GM12878 (cell line): Measurements from ENCODE around the gene CDH5.

Source experiments
- EP300 ChIP-seq, 2 experiments: fragments of 150-350 bp in 1 of 2; IDR thresholded peaks; 2 replicates each; pipeline ENCODE4 v1.6.1; 2011 to 2012; ENCODE audit warnings: low read depth in 2 of 2, low read length in 2 of 2, borderline replicate concordance in 1 of 2, improper control_type of control experiment in 1 of 2, inconsistent platforms in 1 of 2; ENCODE audit not compliant: control insufficient read depth in 1 of 2
- FOS ChIP-seq: IDR thresholded peaks from 3 replicates; pipeline ENCODE4 v1.6.1; 2011; ENCODE audit warnings: borderline replicate concordance; ENCODE audit not compliant: insufficient read length; ENCODE audit errors: extremely low read depth
- POLR2A ChIP-seq: IDR thresholded peaks from 2 replicates; pipeline ENCODE4 v1.6.1; 2011; ENCODE audit warnings: low read depth, mild to moderate bottlenecking, low read length
- RAD21 ChIP-seq: IDR thresholded peaks from 2 replicates; pipeline ENCODE4 v1.6.1; 2011; ENCODE audit warnings: mild to moderate bottlenecking, low read depth, low read length, moderate library complexity; ENCODE audit not compliant: insufficient read depth
- SIN3A ChIP-seq: IDR thresholded peaks from 2 replicates; pipeline ENCODE4 v1.6.1; 2012; ENCODE audit warnings: low read depth, low read length, improper control_type of control experiment
- SPI1 ChIP-seq: IDR thresholded peaks from 2 replicates; pipeline ENCODE4 v1.6.1; 2011; ENCODE audit warnings: low read depth, mild to moderate bottlenecking, low read length, moderate library complexity, borderline replicate concordance; ENCODE audit not compliant: insufficient read depth
- TBL1XR1 ChIP-seq: IDR thresholded peaks from 2 replicates; pipeline ENCODE4 v1.6.1; 2012; ENCODE audit warnings: low read depth, low read length, improper control_type of control experiment
- TCF12 ChIP-seq: IDR thresholded peaks from 2 replicates; pipeline ENCODE4 v1.6.1; 2011; ENCODE audit warnings: low read depth, mild to moderate bottlenecking, low read length
- TCF7 ChIP-seq: IDR thresholded peaks from 2 replicates; pipeline ENCODE4 v1.6.1; 2014; ENCODE audit warnings: antibody characterized with exemption, borderline replicate concordance
- ZNF274 ChIP-seq: IDR thresholded peaks from one replicate; pipeline ENCODE4 v1.8.0; 2011; ENCODE audit not compliant: insufficient read length, insufficient read depth
- TF ChIP-seq, protein P1 (sequence below): fragments of 450-650 bp; IDR thresholded peaks from 2 replicates; pipeline ENCODE4 v1.6.1; 2016; ENCODE audit warnings: mild to moderate bottlenecking
- TF ChIP-seq, protein P2 (sequence below), 3 experiments: IDR thresholded peaks in 2 of 3; conservative IDR thresholded peaks in 1 of 3; 2 replicates each; pipeline ENCODE4 v1.5.1; 2011; ENCODE audit warnings: low read depth in 3 of 3, low read length in 3 of 3, mild to moderate bottlenecking in 3 of 3, control low read depth in 2 of 3, moderate library complexity in 2 of 3, inconsistent platforms in 1 of 3, mixed read lengths in 1 of 3; ENCODE audit not compliant: control insufficient read depth in 2 of 3, insufficient read depth in 1 of 3; ENCODE audit errors: extremely low read depth in 1 of 3
- TF ChIP-seq, protein P3 (sequence below): IDR thresholded peaks from 2 replicates; pipeline ENCODE4 v1.6.1; 2012; ENCODE audit warnings: mild to moderate bottlenecking, low read depth, low read length
- TF ChIP-seq, protein P4 (sequence below): fragments of 450-650 bp; IDR thresholded peaks from 2 replicates; pipeline ENCODE4 v1.6.1; 2014; ENCODE audit warnings: mild to moderate bottlenecking

DNA sequence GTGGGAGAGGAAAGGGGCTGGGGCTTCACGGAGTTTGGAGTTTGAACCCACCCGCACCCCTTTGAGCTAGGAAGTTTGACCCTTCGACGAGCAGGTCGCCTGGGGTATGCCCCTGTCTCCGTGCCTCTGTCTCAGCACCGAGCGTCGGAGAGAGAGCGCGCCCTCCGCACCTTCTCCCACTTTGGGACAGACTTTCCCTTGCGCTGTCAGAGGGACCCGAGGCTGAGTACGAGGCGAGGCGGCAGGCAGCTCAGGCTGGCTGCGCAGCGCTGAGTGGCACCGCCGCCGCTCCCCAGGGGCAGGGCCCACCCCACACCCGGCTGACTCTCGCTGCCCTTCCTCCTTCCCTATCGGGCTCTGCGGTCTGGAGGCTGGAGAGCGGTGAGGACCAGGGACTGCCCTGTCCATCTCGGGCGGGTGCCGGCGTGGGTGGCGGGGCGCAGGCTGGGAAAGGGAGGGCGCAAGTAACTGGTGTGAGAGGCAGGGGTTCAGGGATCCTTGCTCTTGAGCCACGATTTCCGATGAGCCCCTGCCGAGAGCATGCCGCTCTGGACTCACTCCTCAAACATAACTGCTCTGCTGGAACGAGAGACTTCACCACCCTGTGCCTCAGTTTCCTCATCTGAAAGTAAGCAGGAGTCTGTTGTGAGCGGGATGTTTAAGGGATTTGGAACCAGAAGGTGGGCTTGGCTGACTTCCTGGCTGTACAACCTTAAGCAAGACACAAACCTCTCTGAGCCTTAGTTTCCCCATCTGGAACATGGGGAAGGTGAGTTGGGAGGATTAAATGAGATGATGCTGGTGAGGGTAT lies 61.6 kb downstream of the CDH5 start:
- TF ChIP-seq, protein P1, sequence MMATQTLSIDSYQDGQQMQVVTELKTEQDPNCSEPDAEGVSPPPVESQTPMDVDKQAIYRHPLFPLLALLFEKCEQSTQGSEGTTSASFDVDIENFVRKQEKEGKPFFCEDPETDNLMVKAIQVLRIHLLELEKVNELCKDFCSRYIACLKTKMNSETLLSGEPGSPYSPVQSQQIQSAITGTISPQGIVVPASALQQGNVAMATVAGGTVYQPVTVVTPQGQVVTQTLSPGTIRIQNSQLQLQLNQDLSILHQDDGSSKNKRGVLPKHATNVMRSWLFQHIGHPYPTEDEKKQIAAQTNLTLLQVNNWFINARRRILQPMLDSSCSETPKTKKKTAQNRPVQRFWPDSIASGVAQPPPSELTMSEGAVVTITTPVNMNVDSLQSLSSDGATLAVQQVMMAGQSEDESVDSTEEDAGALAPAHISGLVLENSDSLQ, result no peak
- no peak for TF ChIP-seq POLR2A
- no peak for TF ChIP-seq ZNF274
- TF ChIP-seq FOS, result no peak
- no peak for TF ChIP-seq SPI1
- TF ChIP-seq, protein P2, sequence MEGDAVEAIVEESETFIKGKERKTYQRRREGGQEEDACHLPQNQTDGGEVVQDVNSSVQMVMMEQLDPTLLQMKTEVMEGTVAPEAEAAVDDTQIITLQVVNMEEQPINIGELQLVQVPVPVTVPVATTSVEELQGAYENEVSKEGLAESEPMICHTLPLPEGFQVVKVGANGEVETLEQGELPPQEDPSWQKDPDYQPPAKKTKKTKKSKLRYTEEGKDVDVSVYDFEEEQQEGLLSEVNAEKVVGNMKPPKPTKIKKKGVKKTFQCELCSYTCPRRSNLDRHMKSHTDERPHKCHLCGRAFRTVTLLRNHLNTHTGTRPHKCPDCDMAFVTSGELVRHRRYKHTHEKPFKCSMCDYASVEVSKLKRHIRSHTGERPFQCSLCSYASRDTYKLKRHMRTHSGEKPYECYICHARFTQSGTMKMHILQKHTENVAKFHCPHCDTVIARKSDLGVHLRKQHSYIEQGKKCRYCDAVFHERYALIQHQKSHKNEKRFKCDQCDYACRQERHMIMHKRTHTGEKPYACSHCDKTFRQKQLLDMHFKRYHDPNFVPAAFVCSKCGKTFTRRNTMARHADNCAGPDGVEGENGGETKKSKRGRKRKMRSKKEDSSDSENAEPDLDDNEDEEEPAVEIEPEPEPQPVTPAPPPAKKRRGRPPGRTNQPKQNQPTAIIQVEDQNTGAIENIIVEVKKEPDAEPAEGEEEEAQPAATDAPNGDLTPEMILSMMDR (IDR thresholded peaks at IDR 0.05 in 2 of 3, conservative IDR thresholded peaks at IDR 0.05 in 1 of 3; ENCODE audit: control insufficient read depth in 2 of 3, extremely low read depth in 1 of 3, insufficient read depth in 1 of 3, low read depth in 3 of 3, low read length in 3 of 3), result no peak
- no peak for TF ChIP-seq TCF12
- TF ChIP-seq, protein P3, sequence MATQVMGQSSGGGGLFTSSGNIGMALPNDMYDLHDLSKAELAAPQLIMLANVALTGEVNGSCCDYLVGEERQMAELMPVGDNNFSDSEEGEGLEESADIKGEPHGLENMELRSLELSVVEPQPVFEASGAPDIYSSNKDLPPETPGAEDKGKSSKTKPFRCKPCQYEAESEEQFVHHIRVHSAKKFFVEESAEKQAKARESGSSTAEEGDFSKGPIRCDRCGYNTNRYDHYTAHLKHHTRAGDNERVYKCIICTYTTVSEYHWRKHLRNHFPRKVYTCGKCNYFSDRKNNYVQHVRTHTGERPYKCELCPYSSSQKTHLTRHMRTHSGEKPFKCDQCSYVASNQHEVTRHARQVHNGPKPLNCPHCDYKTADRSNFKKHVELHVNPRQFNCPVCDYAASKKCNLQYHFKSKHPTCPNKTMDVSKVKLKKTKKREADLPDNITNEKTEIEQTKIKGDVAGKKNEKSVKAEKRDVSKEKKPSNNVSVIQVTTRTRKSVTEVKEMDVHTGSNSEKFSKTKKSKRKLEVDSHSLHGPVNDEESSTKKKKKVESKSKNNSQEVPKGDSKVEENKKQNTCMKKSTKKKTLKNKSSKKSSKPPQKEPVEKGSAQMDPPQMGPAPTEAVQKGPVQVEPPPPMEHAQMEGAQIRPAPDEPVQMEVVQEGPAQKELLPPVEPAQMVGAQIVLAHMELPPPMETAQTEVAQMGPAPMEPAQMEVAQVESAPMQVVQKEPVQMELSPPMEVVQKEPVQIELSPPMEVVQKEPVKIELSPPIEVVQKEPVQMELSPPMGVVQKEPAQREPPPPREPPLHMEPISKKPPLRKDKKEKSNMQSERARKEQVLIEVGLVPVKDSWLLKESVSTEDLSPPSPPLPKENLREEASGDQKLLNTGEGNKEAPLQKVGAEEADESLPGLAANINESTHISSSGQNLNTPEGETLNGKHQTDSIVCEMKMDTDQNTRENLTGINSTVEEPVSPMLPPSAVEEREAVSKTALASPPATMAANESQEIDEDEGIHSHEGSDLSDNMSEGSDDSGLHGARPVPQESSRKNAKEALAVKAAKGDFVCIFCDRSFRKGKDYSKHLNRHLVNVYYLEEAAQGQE, result no peak
- TF ChIP-seq TBL1XR1, result no peak
- TF ChIP-seq TCF7, result no peak
- TF ChIP-seq EP300 (IDR thresholded peaks at IDR 0.05; ENCODE audit: borderline replicate concordance in 1 of 2, control insufficient read depth in 1 of 2, low read depth in 2 of 2, low read length in 2 of 2), result no peak
- TF ChIP-seq, protein P4, sequence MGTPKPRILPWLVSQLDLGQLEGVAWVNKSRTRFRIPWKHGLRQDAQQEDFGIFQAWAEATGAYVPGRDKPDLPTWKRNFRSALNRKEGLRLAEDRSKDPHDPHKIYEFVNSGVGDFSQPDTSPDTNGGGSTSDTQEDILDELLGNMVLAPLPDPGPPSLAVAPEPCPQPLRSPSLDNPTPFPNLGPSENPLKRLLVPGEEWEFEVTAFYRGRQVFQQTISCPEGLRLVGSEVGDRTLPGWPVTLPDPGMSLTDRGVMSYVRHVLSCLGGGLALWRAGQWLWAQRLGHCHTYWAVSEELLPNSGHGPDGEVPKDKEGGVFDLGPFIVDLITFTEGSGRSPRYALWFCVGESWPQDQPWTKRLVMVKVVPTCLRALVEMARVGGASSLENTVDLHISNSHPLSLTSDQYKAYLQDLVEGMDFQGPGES, result no peak
- TF ChIP-seq RAD21, result no peak
- TF ChIP-seq SIN3A, result no peak
